Spleen (tissue), 7 donors: ENCODE data around the gene CXXC4.

Experiments
- CTCF ChIP-seq, 11 experiments: fragments of 200-600 bp in 7 of 11; fragments of 450-650 bp in 4 of 11; sonication (generic) in 4 of 11; IDR thresholded peaks in 8 of 11; conservative IDR thresholded peaks in 3 of 11; 1 replicate in 7 of 11; 2 replicates in 4 of 11; pipeline versions ENCODE4 v1.4.0 to v1.8.0; 2016 to 2021; ENCODE audit warnings: antibody characterized with exemption in 11 of 11, inconsistent platforms in 4 of 11, mild to moderate bottlenecking in 1 of 11
- POLR2A ChIP-seq, 3 donors: fragments of 450-650 bp; IDR thresholded peaks; one replicate each; pipeline ENCODE4 v1.5.1; 2017; ENCODE audit warnings: antibody characterized with exemption in 3 of 3, mild to moderate bottlenecking in 1 of 3
- POLR2AphosphoS5 ChIP-seq, 3 donors: sonication (generic); formaldehyde crosslinking; IDR thresholded peaks; one replicate each; pipeline ENCODE4 v1.5.1; 2017; ENCODE audit warnings: antibody characterized with exemption in 3 of 3
- donor health status: DM: no; HTN: no; CAD: no; lungs with moderate emphysema.
- donor health status: DM: no; HTN: no; CAD: no.
- donor health status: DM: no; HTN: no; CAD: no.

GRCh38 chr4:104472766-104473165 lies 21.9 kb downstream of the CXXC4 start:
- TF ChIP-seq CTCF (IDR thresholded peaks at IDR 0.05 in 8 of 11, conservative IDR thresholded peaks at IDR 0.05 in 3 of 11): no peak
- no peak for TF ChIP-seq POLR2A (IDR thresholded peaks at IDR 0.05)
- no peak for TF ChIP-seq POLR2AphosphoS5 (IDR thresholded peaks at IDR 0.05)
